Hematopoietic multipotent progenitor cell (in vitro differentiated cells): Measurements from ENCODE around the gene OR13C9. TPM values are rescaled to one million over a fixed set of nuclear protein-coding genes. Genes with fewer than 3 reads are reported as not detected.

Experiments
- total RNA-seq: library from RNA; depleted of rRNA; stranded (reverse); fragments of >200 nt; gene quantifications from one replicate; pipeline ENCODE4 v1.2.3, GENCODE V29; 2012

OR13C9 gene
- total RNA-seq, 1 donor = 0.54 TPM

Other genes starting within 250 kb of the OR13C9 start
- gene OR13F1, start 113.9 kb downstream of the OR13C9 start, total RNA-seq = not detected
- gene OR13C4, start 91.0 kb downstream of the OR13C9 start, total RNA-seq = 0.27 TPM
- gene OR13C3, start 81.3 kb downstream of the OR13C9 start, total RNA-seq = 0.54 TPM
- gene OR13C8, start 49.0 kb downstream of the OR13C9 start, total RNA-seq = not detected
- gene OR13C5, start 18.8 kb downstream of the OR13C9 start, total RNA-seq = 0.27 TPM
- gene OR13C2, start 12.6 kb downstream of the OR13C9 start, total RNA-seq = 0.81 TPM
- not detected for gene OR13D1, start 76.3 kb upstream of the OR13C9 start, total RNA-seq
- gene NIPSNAP3A, start 129.5 kb upstream of the OR13C9 start, total RNA-seq = 38.8 TPM
- gene NIPSNAP3B, start 145.9 kb upstream of the OR13C9 start, total RNA-seq = 3.5 TPM